ENCODE measurements around the gene PTCSC3.
"Not testable (repeated sequence)": the region's sequence is repeated elsewhere in the genome, so short reads cannot be mapped to it uniquely, and the experiment has no call there.

Gene PTCSC3

DNA sequence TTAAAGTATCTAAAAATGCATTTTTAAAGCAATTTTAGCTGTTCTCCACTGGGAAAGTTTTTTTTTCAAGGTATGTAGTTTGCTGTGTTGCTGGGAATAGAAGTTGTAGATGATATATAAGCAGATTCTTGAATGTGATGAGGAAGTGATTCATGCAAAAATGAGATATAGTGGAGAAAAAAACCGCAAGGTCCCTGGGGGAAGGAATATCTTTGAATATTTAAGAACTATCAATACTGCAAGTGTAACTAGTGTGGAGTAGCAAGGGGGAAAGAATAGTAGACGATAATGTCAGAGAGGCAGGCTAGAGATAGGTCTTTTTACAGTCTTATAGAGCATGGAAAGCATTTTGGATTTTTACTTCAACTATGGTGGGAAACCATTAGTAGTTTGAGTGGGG is 42.5 kb downstream of the PTCSC3 start:
- DNase-seq (no peak), ATAC-seq (replicated peaks) (no peak)
- no peaks in the 10 kb centered on the region for H3K27me3 Mint-ChIP-seq
- peaks cover 0 to 4% of the 10 kb centered on the region in 2 donors for H3K9me3 Mint-ChIP-seq
- H3K36me3 Mint-ChIP-seq, result no peaks in the 10 kb centered on the region
- no peak overlapping the region for H3K4me3 Mint-ChIP-seq
- no peaks in the 10 kb centered on the region for H3K4me1 Mint-ChIP-seq
- H3K27ac Mint-ChIP-seq, result no peak overlapping the region

DNA sequence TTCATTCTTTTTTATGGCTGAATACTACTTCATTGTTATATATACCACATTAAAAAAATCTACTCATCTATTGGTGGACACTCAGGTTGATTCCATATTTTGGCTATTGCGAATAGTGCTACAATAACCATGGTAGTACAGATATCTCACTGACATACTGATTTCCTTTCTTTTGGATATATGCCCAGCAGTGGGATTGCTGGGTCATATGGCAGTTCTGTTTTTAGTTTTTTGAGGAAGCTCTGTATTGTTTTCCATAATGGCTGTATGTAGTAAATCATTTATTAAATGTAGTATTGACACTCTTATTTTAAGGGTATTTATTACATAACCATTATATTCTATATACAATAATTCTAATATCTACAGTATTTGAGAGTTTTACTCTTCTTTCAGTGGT is 43.7 kb downstream of the PTCSC3 start:
- no peak for DNase-seq
- no peak overlapping the region for H3K27ac Mint-ChIP-seq
- peaks cover 0 to 4% of the 10 kb centered on the region in 2 donors for H3K9me3 Mint-ChIP-seq
- H3K36me3 Mint-ChIP-seq, result no peaks in the 10 kb centered on the region
- H3K27me3 Mint-ChIP-seq, result no peaks in the 10 kb centered on the region
- no peak overlapping the region for H3K4me3 Mint-ChIP-seq
- H3K4me1 Mint-ChIP-seq, result no peaks in the 10 kb centered on the region
- no peak for ATAC-seq (replicated peaks)

DNA sequence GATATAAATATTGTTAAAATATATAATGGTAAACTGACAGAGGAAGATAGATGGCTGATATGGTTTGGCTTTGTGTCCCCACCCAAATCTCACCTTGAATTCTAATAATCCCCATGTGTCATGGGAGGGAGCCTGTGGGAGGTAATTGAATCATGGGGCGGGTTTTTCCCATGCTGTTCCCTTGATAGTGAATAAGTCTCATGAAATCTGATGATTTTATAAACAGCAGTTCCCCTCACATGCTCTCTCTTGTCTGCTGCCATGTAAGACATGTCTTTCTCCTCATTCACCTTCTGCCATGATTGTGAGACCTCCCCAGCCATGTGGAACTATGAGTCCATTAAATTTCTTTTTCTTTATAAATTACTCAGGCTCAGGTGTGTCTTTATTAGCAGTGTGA is 46.3 kb downstream of the PTCSC3 start:
- ATAC-seq (replicated peaks) (no peak), DNase-seq (no peak)
- Mint-ChIP-seq H3K9me3 (peaks cover 0 to 4% of the 10 kb centered on the region in 2 donors), H3K36me3 (no peaks in the 10 kb centered on the region), H3K4me3 (no peak overlapping the region), H3K27ac (no peak overlapping the region), H3K27me3 (peaks cover 0 to 6% of the 10 kb centered on the region in 2 donors), H3K4me1 (no peaks in the 10 kb centered on the region)

DNA sequence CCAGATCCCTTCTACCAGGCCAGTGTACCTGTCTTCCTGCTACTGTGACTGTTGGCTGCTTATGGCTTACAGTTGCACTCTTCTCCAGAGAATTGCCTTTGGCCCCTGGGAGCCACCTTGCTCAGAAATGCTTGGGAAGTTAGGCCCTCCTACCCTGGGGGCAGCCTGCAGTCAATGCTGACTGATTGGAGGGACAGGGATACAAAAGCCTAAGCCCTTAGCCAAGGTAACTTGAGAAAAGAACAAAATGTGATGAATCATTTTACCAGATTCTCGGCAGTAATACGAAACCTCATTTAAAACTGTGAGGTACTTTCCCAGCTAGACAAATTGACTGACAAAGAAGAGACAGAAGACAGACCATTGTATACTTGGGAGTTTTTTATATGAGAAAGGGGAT is 47.3 kb downstream of the PTCSC3 start:
- Mint-ChIP-seq H3K27me3 (peaks cover 0 to 6% of the 10 kb centered on the region in 2 donors), H3K4me1 (no peaks in the 10 kb centered on the region), H3K9me3 (peaks cover 0 to 7% of the 10 kb centered on the region in 2 donors), H3K27ac (no peak overlapping the region), H3K36me3 (no peaks in the 10 kb centered on the region), H3K4me3 (no peak overlapping the region)
- DNase-seq, result no peak
- no peak for ATAC-seq (replicated peaks)

DNA sequence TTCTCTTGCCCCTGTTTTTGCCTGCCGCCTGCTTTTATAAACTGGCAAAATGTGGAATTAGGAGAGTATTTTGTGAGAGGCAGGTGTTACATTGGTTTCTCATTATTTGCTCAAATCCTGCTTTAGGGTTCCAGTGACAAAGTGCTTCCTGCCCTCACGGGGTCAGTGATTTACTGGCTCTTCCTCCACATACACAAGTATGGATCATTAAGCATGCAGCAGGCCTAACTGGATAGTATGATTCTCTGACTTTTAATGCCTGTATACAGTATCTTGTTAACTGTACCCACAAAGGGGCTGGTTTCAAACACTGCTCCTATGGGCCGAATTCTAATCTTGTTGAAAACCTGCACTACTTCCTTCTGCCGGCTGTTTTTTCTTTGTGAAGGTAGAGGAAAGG is 63.2 kb downstream of the PTCSC3 start:
- H3K36me3 Mint-ChIP-seq, result no peaks in the 10 kb centered on the region
- ATAC-seq (replicated peaks) (no peak), DNase-seq (no peak)
- no peaks in the 10 kb centered on the region for H3K4me1 Mint-ChIP-seq
- H3K27me3 Mint-ChIP-seq, result peaks cover 0 to 6% of the 10 kb centered on the region in 2 donors
- no peak overlapping the region for H3K4me3 Mint-ChIP-seq
- no peaks in the 10 kb centered on the region for H3K9me3 Mint-ChIP-seq
- no peak overlapping the region for H3K27ac Mint-ChIP-seq

DNA sequence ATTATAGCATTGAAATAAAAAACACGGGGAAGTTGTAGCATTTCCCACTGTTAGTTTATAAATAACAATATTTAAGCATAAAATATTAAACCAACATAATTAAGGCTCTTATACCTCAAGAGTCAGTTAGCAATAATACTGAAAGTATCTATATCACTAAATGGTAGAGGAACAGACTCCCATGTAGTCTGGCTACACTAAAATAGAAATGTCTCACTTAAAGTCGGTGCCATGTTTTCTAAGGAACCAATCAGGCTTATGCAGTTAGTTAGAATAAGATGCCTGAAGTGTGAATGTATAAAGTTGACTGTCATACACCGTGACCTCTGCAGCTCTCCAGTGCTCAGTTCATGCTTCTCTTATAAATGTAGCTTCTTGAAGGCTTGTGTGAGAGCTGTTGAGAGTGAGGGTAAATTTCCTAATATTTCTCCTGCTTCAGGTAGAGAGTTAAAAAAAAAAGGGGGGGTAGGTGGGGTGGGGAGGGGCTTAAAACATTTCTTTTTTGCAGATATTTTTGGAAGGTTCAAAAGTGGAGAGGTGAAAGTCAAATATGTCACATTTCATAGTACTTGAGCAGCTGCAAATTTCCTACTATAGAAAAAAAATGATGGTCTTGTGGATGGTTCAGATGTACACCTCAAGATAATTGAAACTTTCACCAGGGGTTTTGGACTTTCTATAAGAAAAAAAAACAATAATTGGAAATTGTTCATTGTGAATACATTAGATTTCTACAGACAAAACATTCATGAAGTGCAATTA is 64.5 kb downstream of the PTCSC3 start:
- ATAC-seq (replicated peaks) (no peak), DNase-seq (no peak)
- peaks cover 0 to 6% of the 10 kb centered on the region in 2 donors for H3K27me3 Mint-ChIP-seq
- H3K36me3 Mint-ChIP-seq, result no peaks in the 10 kb centered on the region
- no peak overlapping the region for H3K4me3 Mint-ChIP-seq
- H3K9me3 Mint-ChIP-seq, result no peaks in the 10 kb centered on the region
- no peak overlapping the region for H3K27ac Mint-ChIP-seq
- H3K4me1 Mint-ChIP-seq, result no peaks in the 10 kb centered on the region

DNA sequence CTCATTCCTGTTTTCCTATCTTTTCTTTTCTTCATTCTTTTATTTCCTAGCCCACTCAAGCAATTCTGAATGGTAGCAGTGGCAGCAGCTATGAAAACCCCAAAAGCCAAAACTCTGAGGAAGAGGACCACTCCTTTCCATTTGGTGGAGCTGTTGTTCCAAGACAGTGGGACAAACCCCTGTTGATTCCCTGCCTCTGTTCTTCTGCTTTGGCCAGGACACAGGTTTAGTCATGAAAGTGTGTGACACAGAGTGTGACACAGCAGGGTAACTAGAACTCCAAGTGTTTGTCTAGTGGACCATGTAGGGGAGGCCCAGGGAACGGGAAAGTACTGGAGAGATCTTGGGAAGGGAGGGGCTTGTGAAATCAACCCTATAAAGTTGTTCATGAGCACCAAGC is 71.1 kb downstream of the PTCSC3 start:
- Mint-ChIP-seq H3K27me3 (no peaks in the 10 kb centered on the region), H3K36me3 (no peaks in the 10 kb centered on the region), H3K4me3 (no peak overlapping the region), H3K4me1 (no peaks in the 10 kb centered on the region), H3K9me3 (no peaks in the 10 kb centered on the region), H3K27ac (no peak overlapping the region)
- DNase-seq (no peak), ATAC-seq (replicated peaks) (no peak)

DNA sequence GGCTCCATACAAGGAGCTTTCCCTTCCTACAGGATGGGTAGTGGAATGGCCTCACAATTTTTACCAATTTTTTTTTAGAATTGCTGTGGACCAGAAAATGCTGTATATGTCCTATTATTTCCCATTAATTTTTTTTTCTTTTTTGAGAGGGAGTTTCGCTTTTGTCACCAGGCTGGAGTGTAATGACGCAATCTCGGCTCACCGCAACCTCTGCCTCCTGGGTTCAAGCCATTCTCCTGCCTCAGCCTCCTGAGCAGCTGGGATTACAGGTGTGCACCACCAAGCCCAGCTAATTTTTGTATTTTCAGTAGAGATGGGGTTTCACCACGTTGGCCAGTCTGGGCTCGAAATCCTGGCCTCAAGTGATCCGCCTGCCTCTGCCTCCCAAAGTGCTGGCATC is 72.3 kb downstream of the PTCSC3 start:
- ATAC-seq (replicated peaks); H3K9me3 Mint-ChIP-seq; H3K4me1 Mint-ChIP-seq; H3K36me3 Mint-ChIP-seq; H3K4me3 Mint-ChIP-seq; H3K27me3 Mint-ChIP-seq; DNase-seq; H3K27ac Mint-ChIP-seq: not testable (repeated sequence)

DNA sequence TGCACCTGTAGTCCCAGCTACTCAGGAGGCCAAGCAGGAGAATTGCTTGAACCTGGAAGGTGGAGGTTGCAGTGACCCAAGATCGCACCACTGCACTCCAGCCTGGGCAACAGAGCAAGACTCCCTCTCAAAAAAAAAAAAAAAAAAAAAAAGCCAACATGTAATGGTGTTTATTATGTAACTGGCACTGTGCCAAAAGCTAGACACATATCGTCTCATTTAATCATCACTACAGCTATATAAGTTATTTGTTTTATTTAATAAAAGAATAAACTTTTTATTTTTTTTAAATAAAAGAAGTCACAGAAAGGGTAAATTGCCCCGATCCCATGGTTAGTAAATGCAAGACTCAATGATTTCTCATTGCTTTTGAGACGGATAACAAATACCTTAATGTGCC is 76.9 kb downstream of the PTCSC3 start:
- Mint-ChIP-seq H3K27ac (no peak overlapping the region), H3K4me3 (no peak overlapping the region), H3K4me1 (no peaks in the 10 kb centered on the region), H3K27me3 (peaks cover 0 to 4% of the 10 kb centered on the region in 2 donors), H3K9me3 (no peaks in the 10 kb centered on the region), H3K36me3 (no peaks in the 10 kb centered on the region)
- ATAC-seq (replicated peaks), result no peak
- no peak for DNase-seq

DNA sequence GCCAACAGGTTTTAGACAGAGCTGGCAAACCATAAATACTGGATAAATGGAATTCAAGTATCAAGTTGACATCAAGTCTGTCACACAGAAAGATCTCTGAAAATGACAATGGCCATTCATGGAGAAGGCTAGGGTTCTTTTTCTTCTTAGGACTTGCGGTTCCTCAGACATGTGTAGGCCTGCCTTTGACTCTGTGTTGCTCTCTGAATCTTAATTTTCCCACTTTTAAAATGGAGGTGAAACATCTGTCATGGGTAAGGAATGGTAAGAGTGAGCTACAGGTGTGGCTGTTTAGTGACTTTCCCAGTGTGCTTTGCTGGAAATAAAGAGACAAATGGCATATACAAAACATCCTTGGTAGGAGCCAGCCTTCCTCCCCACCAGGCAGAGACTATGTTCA is 79.2 kb downstream of the PTCSC3 start:
- DNase-seq, result no peak
- no peak for ATAC-seq (replicated peaks)
- H3K27ac Mint-ChIP-seq, result no peak overlapping the region
- H3K9me3 Mint-ChIP-seq, result no peaks in the 10 kb centered on the region
- no peaks in the 10 kb centered on the region for H3K4me1 Mint-ChIP-seq
- H3K36me3 Mint-ChIP-seq, result no peaks in the 10 kb centered on the region
- H3K27me3 Mint-ChIP-seq, result peaks cover 0 to 4% of the 10 kb centered on the region in 2 donors
- no peak overlapping the region for H3K4me3 Mint-ChIP-seq

DNA sequence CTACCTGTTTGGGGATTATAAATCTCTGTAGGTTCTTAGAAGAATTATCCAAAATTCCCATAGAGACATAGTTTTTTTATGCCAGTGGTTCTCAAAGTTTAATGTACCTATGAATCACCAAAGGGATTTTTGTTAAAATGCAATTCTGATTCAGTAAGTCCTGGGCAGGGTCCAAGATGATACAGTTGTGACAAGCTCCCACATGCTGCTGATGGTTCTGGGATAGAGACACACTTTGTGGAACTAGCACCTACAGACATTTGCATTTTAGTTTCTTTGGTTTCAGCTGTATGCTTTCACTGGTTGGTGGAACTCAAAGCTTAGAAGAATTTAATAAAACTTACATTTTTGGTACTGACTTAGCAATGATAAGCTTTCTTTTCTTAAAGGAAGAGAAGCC is 80.4 kb downstream of the PTCSC3 start:
- Mint-ChIP-seq H3K4me3 (no peak overlapping the region), H3K36me3 (no peaks in the 10 kb centered on the region), H3K27ac (no peak overlapping the region), H3K4me1 (no peaks in the 10 kb centered on the region), H3K27me3 (peaks cover 0 to 4% of the 10 kb centered on the region in 2 donors), H3K9me3 (no peaks in the 10 kb centered on the region)
- ATAC-seq (replicated peaks), result no peak
- no peak for DNase-seq

DNA sequence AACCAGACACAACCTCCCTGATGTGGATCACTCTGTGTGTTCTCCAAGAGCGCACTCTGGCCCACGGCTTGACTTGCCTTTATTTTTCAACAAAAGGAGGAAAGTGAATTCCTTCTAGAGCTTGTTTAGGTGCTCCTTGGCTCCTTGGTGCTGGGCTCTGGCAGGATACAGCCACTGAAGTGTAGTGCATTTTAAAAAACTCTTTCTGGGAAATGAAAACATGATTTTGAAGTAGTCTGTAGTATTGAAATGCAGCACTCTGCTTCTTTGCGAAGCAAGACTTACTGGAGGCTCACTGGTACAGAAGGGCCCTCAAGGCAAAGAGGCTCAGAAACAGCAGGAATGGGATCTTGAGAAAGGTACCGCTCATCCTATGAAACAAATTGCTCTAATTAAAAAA is 81.6 kb downstream of the PTCSC3 start:
- H3K4me1 Mint-ChIP-seq, result no peaks in the 10 kb centered on the region
- no peaks in the 10 kb centered on the region for H3K36me3 Mint-ChIP-seq
- no peaks in the 10 kb centered on the region for H3K9me3 Mint-ChIP-seq
- ATAC-seq (replicated peaks), result no peak
- H3K4me3 Mint-ChIP-seq, result no peak overlapping the region
- DNase-seq, result no peak
- peaks cover 0 to under 1% of the 10 kb centered on the region in 2 donors for H3K27me3 Mint-ChIP-seq
- H3K27ac Mint-ChIP-seq, result no peak overlapping the region

DNA sequence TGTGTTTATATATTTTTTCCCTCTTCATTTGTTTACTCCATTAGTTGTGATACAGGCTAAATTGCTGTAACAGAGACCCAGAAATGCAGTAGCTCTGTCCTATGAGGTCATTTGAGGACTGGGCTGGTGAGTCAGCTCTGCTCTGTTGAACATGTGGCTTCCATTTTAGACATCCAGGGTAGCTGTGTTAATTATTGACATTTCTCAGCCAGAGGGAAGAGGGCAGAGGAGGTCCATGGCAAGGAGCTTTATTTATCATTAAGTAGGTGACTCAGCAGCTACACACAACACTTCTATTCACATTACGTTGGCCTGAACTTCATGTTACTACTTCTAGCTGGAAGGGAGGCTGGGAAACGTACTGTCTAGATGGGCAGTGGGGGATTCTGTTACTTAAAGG is 85.4 kb downstream of the PTCSC3 start:
- peaks cover 0 to 1% of the 10 kb centered on the region in 2 donors for H3K9me3 Mint-ChIP-seq
- DNase-seq (no peak), ATAC-seq (replicated peaks) (no peak)
- no peak overlapping the region for H3K4me3 Mint-ChIP-seq
- H3K27ac Mint-ChIP-seq, result no peak overlapping the region
- H3K27me3 Mint-ChIP-seq, result no peaks in the 10 kb centered on the region
- H3K4me1 Mint-ChIP-seq, result no peaks in the 10 kb centered on the region
- H3K36me3 Mint-ChIP-seq, result no peaks in the 10 kb centered on the region

DNA sequence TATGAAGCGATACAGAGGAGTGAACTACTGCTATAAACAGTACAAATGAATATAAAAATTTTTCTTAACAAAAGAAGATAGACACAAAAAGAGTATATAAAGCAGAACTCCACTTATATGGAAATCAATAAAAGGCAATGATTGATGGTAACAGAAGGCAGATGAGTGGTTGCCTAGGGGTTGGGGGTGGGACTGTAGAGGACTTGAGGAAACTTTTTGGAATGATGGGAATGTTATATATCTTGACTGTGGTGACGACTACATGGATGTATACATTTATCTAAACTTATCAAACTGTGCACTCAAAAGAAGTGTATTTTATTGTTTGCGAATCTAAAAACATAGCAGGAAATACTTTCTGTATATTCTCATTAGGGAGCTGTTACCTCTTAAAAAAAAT is 89.1 kb downstream of the PTCSC3 start:
- H3K4me1 Mint-ChIP-seq, result no peaks in the 10 kb centered on the region
- ATAC-seq (replicated peaks) (no peak), DNase-seq (no peak)
- no peak overlapping the region for H3K27ac Mint-ChIP-seq
- H3K36me3 Mint-ChIP-seq, result no peaks in the 10 kb centered on the region
- H3K9me3 Mint-ChIP-seq, result peaks cover 0 to 1% of the 10 kb centered on the region in 2 donors
- no peaks in the 10 kb centered on the region for H3K27me3 Mint-ChIP-seq
- H3K4me3 Mint-ChIP-seq, result no peak overlapping the region

DNA sequence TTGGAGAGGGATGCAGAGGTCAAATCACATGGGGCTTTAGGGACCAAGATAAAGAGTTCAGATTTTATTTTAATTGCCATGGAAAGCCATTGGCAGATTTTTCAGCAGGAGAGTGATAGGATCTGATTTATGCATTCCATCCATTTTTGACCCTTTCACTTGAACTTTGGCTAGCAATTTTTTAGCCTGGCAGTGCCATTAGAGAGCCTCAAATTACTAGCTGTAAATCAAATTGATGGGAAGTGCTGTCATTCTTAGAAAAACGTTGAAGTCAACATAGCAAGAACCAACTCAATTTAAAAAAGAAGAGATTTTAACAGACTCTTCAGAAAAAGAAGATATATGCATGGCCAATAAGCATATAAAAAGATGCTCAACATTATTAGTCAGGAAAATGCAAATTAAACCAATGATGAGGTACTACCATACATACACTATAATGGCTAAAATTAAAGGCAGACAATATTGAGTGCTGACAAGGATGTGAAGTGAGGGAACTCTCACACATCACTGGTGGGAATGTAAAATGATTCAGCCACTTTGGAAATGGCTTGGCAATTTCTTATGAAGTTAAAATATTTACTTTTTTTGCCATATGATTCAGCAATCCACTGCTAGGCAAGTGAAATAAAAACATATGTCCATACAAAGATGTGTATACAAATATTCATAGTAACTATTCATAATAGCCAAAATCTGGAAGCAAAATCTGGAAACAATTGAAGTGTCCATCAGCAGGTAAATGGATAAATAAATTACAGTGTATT is 89.7 kb downstream of the PTCSC3 start:
- no peaks in the 10 kb centered on the region for H3K27me3 Mint-ChIP-seq
- no peak overlapping the region for H3K4me3 Mint-ChIP-seq

More for the DNA sequence above, 89.7 kb downstream of the PTCSC3 start:
- no peak overlapping the region for H3K27ac Mint-ChIP-seq
- no peak for ATAC-seq (replicated peaks)
- no peaks in the 10 kb centered on the region for H3K36me3 Mint-ChIP-seq
- peaks cover 0 to 1% of the 10 kb centered on the region in 2 donors for H3K9me3 Mint-ChIP-seq
- no peak for DNase-seq
- H3K4me1 Mint-ChIP-seq, result no peaks in the 10 kb centered on the region
